Endothelial cell of umbilical vein (primary cell): ENCODE data around the gene AQP2. TPM values are rescaled to one million over a fixed set of nuclear protein-coding genes. Genes with fewer than 3 reads are reported as not detected.

Experiments used
- BruUV-seq: library from RNA; stranded (reverse); fragments of 400-500 nt; replicated peaks from 2 replicates; lab custom pipeline; 2021; lab: Mats Ljungman, UMichigan
- CTCF ChIA-PET: fragments of 300-600, 350-600 bp; sonication (Branson Sonifier 250); formaldehyde crosslinking; loops from one replicate; lab custom pipeline; 2021; ENCODE audit warnings: antibody characterized with exemption, inconsistent platforms; lab: Charles Lee
- POLR2A ChIA-PET: fragments of 300-600, 350-600 bp; sonication (Branson Sonifier 250); formaldehyde crosslinking; loops from one replicate; lab custom pipeline; 2021; ENCODE audit warnings: antibody characterized with exemption, inconsistent platforms; lab: Charles Lee
- DNase-seq: peaks from one replicate; pipeline ENCODE4 v3.0.0-alpha.2; 2011; ENCODE audit warnings: low read depth, low spot score
- FAIRE-seq: peaks from 2 replicates; lab custom pipeline; 2011; peaks lifted over from hg19 to GRCh38; lab: Jason Lieb, UNC
- H2AFZ ChIP-seq: 2 replicates; pipeline ENCODE4 v1.6.0; 2012; ENCODE audit warnings: low read depth, low read length, control low read depth, inconsistent platforms
- H3K27ac ChIP-seq: 2 replicates; pipeline ENCODE4 v1.5.1; 2011; ENCODE audit warnings: low read depth, mild to moderate bottlenecking, control low read depth, low read length, moderate library complexity; ENCODE audit not compliant: insufficient read depth
- H3K27me3 ChIP-seq, 2 experiments: 2 replicates each; pipeline versions ENCODE4 v1.6.0 to v1.6.1; 2011; ENCODE audit warnings: low read length in 2 of 2, mixed read lengths in 1 of 2; ENCODE audit not compliant: control insufficient read depth in 2 of 2, insufficient read depth in 2 of 2
- H3K36me3 ChIP-seq, 2 experiments: 2 replicates in 1 of 2; 3 replicates in 1 of 2; pipeline ENCODE4 v1.5.1; 2011; ENCODE audit warnings: low read length in 2 of 2, mild to moderate bottlenecking in 1 of 2, moderate library complexity in 1 of 2; ENCODE audit not compliant: control insufficient read depth in 2 of 2, insufficient read depth in 2 of 2; ENCODE audit errors: extremely low read depth in 1 of 2
- H3K4me1 ChIP-seq: 3 replicates; pipeline ENCODE4 v1.5.1; 2011; ENCODE audit warnings: mild to moderate bottlenecking, low read length; ENCODE audit not compliant: control insufficient read depth, insufficient read depth; ENCODE audit errors: extremely low read depth
- H3K4me2 ChIP-seq: 2 replicates; pipeline ENCODE4 v1.6.1; 2011; ENCODE audit warnings: low read length, control low read depth, mixed read lengths; ENCODE audit not compliant: insufficient read depth
- H3K4me3 ChIP-seq, 3 experiments: fragments of 200-600 bp in 1 of 3; sonication (generic), shearing (Covaris generic) in 1 of 3; replicated peaks in 1 of 3; 2 replicates each; pipeline ENCODE4 v1.5.1; 2011 to 2016; ENCODE audit warnings: control low read depth in 3 of 3, low read length in 3 of 3, mild to moderate bottlenecking in 2 of 3, inconsistent platforms in 1 of 3, low read depth in 1 of 3, moderate library complexity in 1 of 3; ENCODE audit not compliant: insufficient read depth in 1 of 3
- H3K79me2 ChIP-seq: 2 replicates; pipeline ENCODE4 v1.6.0; 2012; ENCODE audit warnings: low read length, inconsistent platforms; ENCODE audit not compliant: control insufficient read depth, insufficient read depth
- H3K9ac ChIP-seq: replicated peaks from 2 replicates; pipeline ENCODE3; 2011; ENCODE audit warnings: low read length, control low read depth; ENCODE audit not compliant: insufficient read depth; ENCODE audit errors: extremely low read depth
- H3K9me1 ChIP-seq: replicated peaks from 3 replicates; pipeline ENCODE4 v1.6.0; 2011; ENCODE audit warnings: mild to moderate bottlenecking, low read length; ENCODE audit not compliant: control insufficient read depth, insufficient read depth; ENCODE audit errors: extremely low read depth
- H3K9me3 ChIP-seq: replicated peaks from 2 replicates; pipeline ENCODE4 v1.5.1; 2012; ENCODE audit warnings: low read length, inconsistent platforms; ENCODE audit not compliant: control insufficient read depth, insufficient read depth
- H4K20me1 ChIP-seq: replicated peaks from 2 replicates; pipeline ENCODE3; 2011; ENCODE audit warnings: mild to moderate bottlenecking, low read length; ENCODE audit not compliant: control insufficient read depth, insufficient read depth; ENCODE audit errors: extremely low read depth
- GATA2 ChIP-seq: IDR thresholded peaks from 2 replicates; pipeline ENCODE4 v1.7.0; 2011; ENCODE audit warnings: low read depth, mild to moderate bottlenecking, moderate library complexity, mixed read lengths, low read length; ENCODE audit not compliant: insufficient read length, insufficient read depth
- MYC ChIP-seq: IDR thresholded peaks from one replicate; pipeline ENCODE4 v1.6.1; 2011; ENCODE audit warnings: mild to moderate bottlenecking, low read depth, low read length
- POLR2A ChIP-seq: IDR thresholded peaks from 2 replicates; pipeline ENCODE4 v1.6.1; 2012; ENCODE audit warnings: low read depth, mild to moderate bottlenecking, control low read depth, low read length
- POLR2AphosphoS5 ChIP-seq: IDR thresholded peaks from 2 replicates; pipeline ENCODE4 v1.6.1; 2012; ENCODE audit warnings: low read depth, mild to moderate bottlenecking, control low read depth, low read length, moderate library complexity; ENCODE audit not compliant: insufficient read depth
- dilution Hi-C: fragments of 300-500 bp; cut with MboI; formaldehyde crosslinking; loops from one replicate; pipeline ENCODE4 v1.15.0; 2019; ENCODE audit warnings: low sequenced_read_pairs; ENCODE audit not compliant: extremely low pct_ligation_motif_present
- intact Hi-C: fragments of 100-400 bp; cut with micrococcal nuclease; formaldehyde crosslinking; loops from one replicate; pipeline ENCODE4 v1.10.0; 2022
- polyA plus RNA-seq, 4 experiments: library from polyadenylated mRNA; depleted of rRNA in 3 of 4; stranded (reverse) in 3 of 4; unstranded in 1 of 4; fragments of >200 nt; gene quantifications; 2 replicates each; pipeline versions ENCODE4 v1.2.1 to v1.2.3, GENCODE V29; 2011 to 2012; ENCODE audit warnings: missing spikeins in 1 of 4
- total RNA-seq: library from RNA; stranded (reverse); gene quantifications from 2 replicates; pipeline ENCODE4 v1.2.3, GENCODE V29; 2021
- TF ChIP-seq, protein P1 (sequence below), 2 donors: IDR thresholded peaks; 1 replicate in 1 of 2; 2 replicates in 1 of 2; pipeline ENCODE4 v1.5.1; 2011; ENCODE audit warnings: low read length in 2 of 2, mild to moderate bottlenecking in 2 of 2, moderate library complexity in 2 of 2, control low read depth in 1 of 2, inconsistent platforms in 1 of 2, low read depth in 1 of 2; ENCODE audit not compliant: insufficient read depth in 1 of 2; ENCODE audit errors: extremely low read depth in 1 of 2
- TF ChIP-seq, protein P2 (sequence below): IDR thresholded peaks from 2 replicates; pipeline ENCODE4 v1.6.1; 2011; ENCODE audit not compliant: insufficient read depth, insufficient read length

Gene AQP2
- total and polyA plus RNA-seq, 2 donors (not counting 3 experiments of a cell fraction or from before 2014, with no cell fraction given), result not detected

DNA sequence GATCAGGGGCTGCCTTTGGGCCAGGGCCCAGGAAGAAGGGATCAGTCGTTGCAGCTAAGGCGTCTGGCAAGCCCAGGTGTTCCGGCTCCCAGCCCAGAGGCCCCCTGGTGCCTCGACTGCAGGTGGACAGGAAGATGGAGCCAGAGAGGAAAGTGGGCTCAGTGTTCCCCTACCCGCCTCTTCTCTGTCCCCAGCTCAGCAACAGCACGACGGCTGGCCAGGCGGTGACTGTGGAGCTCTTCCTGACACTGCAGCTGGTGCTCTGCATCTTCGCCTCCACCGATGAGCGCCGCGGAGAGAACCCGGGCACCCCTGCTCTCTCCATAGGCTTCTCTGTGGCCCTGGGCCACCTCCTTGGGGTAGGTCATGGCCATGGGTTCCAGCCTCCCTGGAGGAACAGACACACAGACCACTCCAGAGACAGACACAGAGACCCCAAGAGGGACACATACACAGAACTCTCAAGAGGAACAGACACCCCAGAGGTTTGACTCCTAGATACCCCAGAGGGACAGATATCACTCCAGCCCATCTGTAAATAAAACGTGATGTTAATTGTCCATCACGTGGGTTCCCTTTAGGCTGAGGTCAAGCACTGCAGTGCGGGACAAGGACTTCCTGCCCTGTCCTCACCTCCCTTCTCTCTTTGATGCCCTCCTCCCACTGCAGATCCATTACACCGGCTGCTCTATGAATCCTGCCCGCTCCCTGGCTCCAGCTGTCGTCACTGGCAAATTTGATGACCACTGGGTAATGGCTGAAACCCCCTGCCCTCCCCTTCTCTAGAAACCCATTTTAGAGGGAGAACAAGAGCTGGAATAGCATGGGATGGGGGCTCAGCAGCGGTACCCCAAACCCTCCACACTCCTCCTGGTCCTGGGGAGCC, 3.7 kb downstream of the AQP2 start:
- Histone ChIP-seq H4K20me1 (no peaks in the 10 kb centered on the region), H3K4me1 (peaks cover 5% of the 10 kb centered on the region), H3K27me3 (no peaks in the 10 kb centered on the region), H3K79me2 (no peaks in the 10 kb centered on the region), H3K4me3 (no peak overlapping the region), H3K9me3 (no peaks in the 10 kb centered on the region), H2AFZ (no peak overlapping the region), H3K27ac (no peak overlapping the region), H3K36me3 (no peaks in the 10 kb centered on the region), H3K9ac (no peak overlapping the region), H3K9me1 (no peaks in the 10 kb centered on the region), H3K4me2 (no peak overlapping the region)
- no TSS peak for BruUV-seq
- TF ChIP-seq MYC (no peak), POLR2A (no peak), POLR2AphosphoS5 (no peak), GATA2 (no peak)
- TF ChIP-seq, protein P1, sequence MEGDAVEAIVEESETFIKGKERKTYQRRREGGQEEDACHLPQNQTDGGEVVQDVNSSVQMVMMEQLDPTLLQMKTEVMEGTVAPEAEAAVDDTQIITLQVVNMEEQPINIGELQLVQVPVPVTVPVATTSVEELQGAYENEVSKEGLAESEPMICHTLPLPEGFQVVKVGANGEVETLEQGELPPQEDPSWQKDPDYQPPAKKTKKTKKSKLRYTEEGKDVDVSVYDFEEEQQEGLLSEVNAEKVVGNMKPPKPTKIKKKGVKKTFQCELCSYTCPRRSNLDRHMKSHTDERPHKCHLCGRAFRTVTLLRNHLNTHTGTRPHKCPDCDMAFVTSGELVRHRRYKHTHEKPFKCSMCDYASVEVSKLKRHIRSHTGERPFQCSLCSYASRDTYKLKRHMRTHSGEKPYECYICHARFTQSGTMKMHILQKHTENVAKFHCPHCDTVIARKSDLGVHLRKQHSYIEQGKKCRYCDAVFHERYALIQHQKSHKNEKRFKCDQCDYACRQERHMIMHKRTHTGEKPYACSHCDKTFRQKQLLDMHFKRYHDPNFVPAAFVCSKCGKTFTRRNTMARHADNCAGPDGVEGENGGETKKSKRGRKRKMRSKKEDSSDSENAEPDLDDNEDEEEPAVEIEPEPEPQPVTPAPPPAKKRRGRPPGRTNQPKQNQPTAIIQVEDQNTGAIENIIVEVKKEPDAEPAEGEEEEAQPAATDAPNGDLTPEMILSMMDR (IDR thresholded peaks at IDR 0.05; ENCODE audit: extremely low read depth in 1 of 2, insufficient read depth in 1 of 2, low read depth in 1 of 2, low read length in 2 of 2), result no peak
- TF ChIP-seq, protein P2, sequence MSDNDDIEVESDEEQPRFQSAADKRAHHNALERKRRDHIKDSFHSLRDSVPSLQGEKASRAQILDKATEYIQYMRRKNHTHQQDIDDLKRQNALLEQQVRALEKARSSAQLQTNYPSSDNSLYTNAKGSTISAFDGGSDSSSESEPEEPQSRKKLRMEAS, result no peak
- dilution Hi-C loops, result loop anchor here (25.0 kb wide), 1 partner anchor 108 kb away; the partner anchor contains the start of gene ASIC1
- POLR2A ChIA-PET, result no interaction called here
- FAIRE-seq (no peak), DNase-seq (no peak)
- intact Hi-C loops, result no loop called here
- CTCF ChIA-PET, result interaction anchor here (1.1 to 1.8 kb wide), 6 partner anchors 8 to 116 kb away, joined by 3 to 9 read pairs (median 5); no protein-coding TSS in a partner anchor
